GM12864 (cell line): ENCODE measurements around the gene MGAT5B.

ENCODE experiments used
- DNase-seq: peaks from one replicate; pipeline ENCODE4 v3.0.0-alpha.2; 2011; ENCODE audit warnings: low read depth
- H3K4me3 ChIP-seq: 2 replicates; pipeline ENCODE4 v1.5.1; 2011; ENCODE audit warnings: mild to moderate bottlenecking, low read depth, low read length, control low read depth
- CTCF ChIP-seq: IDR thresholded peaks from 2 replicates; pipeline ENCODE4 v1.5.1; 2011; ENCODE audit warnings: low read depth, mild to moderate bottlenecking, moderate library complexity, low read length, control low read depth, inconsistent platforms; ENCODE audit errors: missing control alignments

The MGAT5B gene

GRCh38 chr17:76879691-76880090 lies 11.5 kb downstream of the MGAT5B start:
- H3K4me3 ChIP-seq = no peak overlapping the region
- no peak for DNase-seq
- no peak for TF ChIP-seq CTCF

GRCh38 chr17:76880268-76880667 lies 12.1 kb downstream of the MGAT5B start:
- no peak overlapping the region for H3K4me3 ChIP-seq
- no peak for DNase-seq
- no peak for TF ChIP-seq CTCF

GRCh38 chr17:76880971-76881370 lies 12.8 kb downstream of the MGAT5B start:
- TF ChIP-seq CTCF = no peak
- no peak overlapping the region for H3K4me3 ChIP-seq
- no peak for DNase-seq

GRCh38 chr17:76881408-76881807 lies 13.2 kb downstream of the MGAT5B start:
- no peak overlapping the region for H3K4me3 ChIP-seq
- TF ChIP-seq CTCF = no peak
- no peak for DNase-seq

GRCh38 chr17:76881966-76882365 lies 13.8 kb downstream of the MGAT5B start:
- TF ChIP-seq CTCF = no peak
- DNase-seq = no peak
- no peak overlapping the region for H3K4me3 ChIP-seq

- no peak overlapping the region for H3K4me3 ChIP-seq
- TF ChIP-seq CTCF = no peak
- DNase-seq = no peak
These were observed 15.7 kb downstream of the MGAT5B start for GRCh38 chr17:76883744-76884525.

GRCh38 chr17:76884995-76885893 lies 17.0 kb downstream of the MGAT5B start:
- TF ChIP-seq CTCF = no peak
- DNase-seq = no peak
- no peak overlapping the region for H3K4me3 ChIP-seq
